CD14-positive monocyte (primary cell): Measurements from ENCODE around the gene PRRT4. TPM values are rescaled to one million over a fixed set of nuclear protein-coding genes. Genes with fewer than 3 reads are reported as not detected.

Experiments
- DNase-seq, 3 donors: peaks; one replicate each; pipeline ENCODE4 v3.0.0-alpha.2; 2011 to 2022
- H2AFZ ChIP-seq: 2 replicates; pipeline ENCODE4 v1.6.0; 2012; ENCODE audit warnings: mild to moderate bottlenecking, low read depth, low read length, inconsistent platforms; ENCODE audit not compliant: insufficient read depth, poor library complexity, severe bottlenecking
- H3K27ac ChIP-seq, 2 donors: 1 replicate in 1 of 2; 2 replicates in 1 of 2; pipeline ENCODE4 v1.5.1; 2012 to 2013; ENCODE audit warnings: low read length in 2 of 2, control low read depth in 1 of 2, inconsistent platforms in 1 of 2, low read depth in 1 of 2, mild to moderate bottlenecking in 1 of 2
- H3K27me3 ChIP-seq, 2 donors: one replicate each; pipeline versions ENCODE4 v1.6.0 to v1.6.1; 2011 to 2013; ENCODE audit warnings: low read length in 2 of 2; ENCODE audit not compliant: control insufficient read depth in 2 of 2, insufficient read depth in 2 of 2
- H3K36me3 ChIP-seq, 2 donors: replicated peaks in 1 of 2; 1 replicate in 1 of 2; 2 replicates in 1 of 2; pipeline versions ENCODE4 v1.5.1 to v1.6.1; 2012 to 2013; ENCODE audit warnings: low read length in 2 of 2, control low read depth in 1 of 2, inconsistent platforms in 1 of 2, mild to moderate bottlenecking in 1 of 2; ENCODE audit not compliant: insufficient read depth in 2 of 2, control insufficient read depth in 1 of 2
- H3K4me1 ChIP-seq, 2 donors: 1 replicate in 1 of 2; 2 replicates in 1 of 2; pipeline versions ENCODE4 v1.5.1 to v1.6.1; 2012 to 2013; ENCODE audit warnings: low read length in 2 of 2, control low read depth in 1 of 2, inconsistent platforms in 1 of 2, mild to moderate bottlenecking in 1 of 2, moderate library complexity in 1 of 2; ENCODE audit not compliant: insufficient read depth in 2 of 2, control insufficient read depth in 1 of 2
- H3K4me2 ChIP-seq: replicated peaks from 2 replicates; pipeline ENCODE3; 2012; ENCODE audit warnings: low read length, moderate library complexity, mild to moderate bottlenecking; ENCODE audit not compliant: poor library complexity, severe bottlenecking; ENCODE audit errors: extremely low read depth
- H3K4me3 ChIP-seq, 3 experiments: fragments of 200-600 bp in 1 of 3; sonication (generic) in 1 of 3; replicated peaks in 1 of 3; 1 replicate in 2 of 3; 2 replicates in 1 of 3; pipeline ENCODE4 v1.5.1; 2011 to 2013; ENCODE audit warnings: low read length in 3 of 3, mild to moderate bottlenecking in 3 of 3, control low read depth in 2 of 3, low read depth in 2 of 3, inconsistent platforms in 1 of 3, moderate library complexity in 1 of 3
- H3K79me2 ChIP-seq: 2 replicates; pipeline ENCODE4 v1.6.0; 2012; ENCODE audit warnings: mild to moderate bottlenecking, control low read depth, inconsistent platforms, low read length, moderate library complexity; ENCODE audit not compliant: insufficient read depth
- H3K9ac ChIP-seq: 2 replicates; pipeline ENCODE4 v1.6.0; 2017; ENCODE audit warnings: low read length, mild to moderate bottlenecking; ENCODE audit not compliant: insufficient read depth, poor library complexity, severe bottlenecking
- H3K9me3 ChIP-seq, 2 donors: replicated peaks in 1 of 2; 1 replicate in 1 of 2; 2 replicates in 1 of 2; pipeline versions ENCODE4 v1.5.1 to v1.6.1; 2012 to 2013; ENCODE audit warnings: low read length in 2 of 2, control low read depth in 1 of 2; ENCODE audit not compliant: control insufficient read depth in 1 of 2, insufficient read depth in 1 of 2
- H4K20me1 ChIP-seq: 2 replicates; pipeline ENCODE4 v1.6.0; 2012; ENCODE audit warnings: mild to moderate bottlenecking, low read length, control low read depth, moderate library complexity; ENCODE audit not compliant: insufficient read depth
- H3K27ac Mint-ChIP-seq, 7 donors: one replicate each; pipeline ENCODE4 v1.8.0; 2020; ENCODE audit warnings: mild to moderate bottlenecking in 7 of 7, mixed read lengths in 7 of 7, moderate library complexity in 6 of 7, inconsistent platforms in 2 of 7
- H3K27me3 Mint-ChIP-seq, 3 donors: one replicate each; pipeline ENCODE4 v1.8.0; 2021 to 2022; ENCODE audit warnings: low read depth in 3 of 3, mild to moderate bottlenecking in 3 of 3, mixed read lengths in 3 of 3, moderate library complexity in 3 of 3, inconsistent platforms in 1 of 3
- H3K36me3 Mint-ChIP-seq, 2 donors: one replicate each; pipeline ENCODE4 v1.8.0; 2020; ENCODE audit warnings: mixed read lengths in 2 of 2, inconsistent platforms in 1 of 2, mild to moderate bottlenecking in 1 of 2
- H3K4me1 Mint-ChIP-seq: one replicate; pipeline ENCODE4 v1.8.0; 2020; ENCODE audit warnings: mild to moderate bottlenecking, mixed read lengths
- H3K4me3 Mint-ChIP-seq, 2 donors: one replicate each; pipeline ENCODE4 v1.8.0; 2020; ENCODE audit warnings: mild to moderate bottlenecking in 2 of 2, mixed read lengths in 2 of 2, moderate library complexity in 1 of 2
- H3K9me3 Mint-ChIP-seq, 7 donors: one replicate each; pipeline ENCODE4 v1.8.0; 2020 to 2022; ENCODE audit warnings: mixed read lengths in 7 of 7, mild to moderate bottlenecking in 6 of 7, moderate library complexity in 6 of 7, inconsistent platforms in 2 of 7
- WGBS: methylation state at CpG from one replicate; pipeline ENCODE4 v1.1.5; 2013; ENCODE audit warnings: missing lambda C conversion rate; ENCODE audit not compliant: insufficient coverage; 5-methylcytosine and 5-hydroxymethylcytosine counted together
- intact Hi-C, 2 donors: fragments of 100-400 bp; cut with micrococcal nuclease; formaldehyde crosslinking; loops; one replicate each; pipeline versions ENCODE4 v1.15.0 to v1.15.1; 2023
- polyA plus RNA-seq, 3 donors: library from polyadenylated mRNA; depleted of rRNA in 1 of 3; unstranded in 2 of 3; stranded (reverse) in 1 of 3; fragments of 300-500 nt in 2 of 3; fragments of >200 nt in 1 of 3; fragmentation: Illumina TruSeq in 2 of 3; gene quantifications; 1 replicate in 2 of 3; 2 replicates in 1 of 3; pipeline ENCODE4 v1.2.3, GENCODE V29; 2012 to 2021
- TF ChIP-seq, protein P1 (sequence below): fragments of 200-600 bp; IDR thresholded peaks from one replicate; pipeline ENCODE4 v1.8.0; 2022; ENCODE audit warnings: antibody characterized with exemption, mild to moderate bottlenecking

Gene PRRT4
- polyA plus RNA-seq, 3 donors = 1.1 TPM; not detected in 2

DNA sequence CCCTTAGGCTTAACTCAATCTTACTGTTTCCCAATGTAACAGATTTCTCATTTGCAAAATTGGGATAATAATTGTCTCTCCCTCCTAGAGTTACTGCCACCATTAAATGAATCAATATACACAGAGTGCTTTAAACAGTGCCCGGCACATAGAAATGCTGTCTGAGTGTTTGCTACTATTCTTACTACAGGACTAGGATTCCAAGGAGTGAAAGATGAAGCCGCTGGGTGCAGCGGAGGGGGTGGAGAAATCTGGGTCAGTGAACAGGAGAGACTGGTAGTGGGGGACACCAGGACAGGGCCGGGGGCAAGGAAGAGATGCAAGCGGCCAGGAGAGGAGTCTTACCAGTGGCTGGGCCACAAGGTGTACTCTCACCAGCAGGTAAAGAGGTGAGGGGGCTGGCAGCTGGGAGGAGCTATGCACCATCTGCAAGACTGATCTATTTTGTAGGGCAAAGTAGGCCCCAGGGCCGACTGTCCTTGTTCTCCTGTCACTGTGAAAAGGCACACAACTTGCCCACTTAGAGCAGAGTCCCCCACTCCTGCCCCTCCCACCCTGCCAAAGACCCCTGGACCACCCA, 18.5 kb upstream of the PRRT4 start:
- Histone ChIP-seq H3K4me3 (no peak overlapping the region), H3K4me2 (no peak overlapping the region), H3K9me3 (no peaks in the 10 kb centered on the region), H3K4me1 (peaks cover 11 to 15% of the 10 kb centered on the region in 2 donors), H3K36me3 (no peaks in the 10 kb centered on the region), H3K27ac (no peak overlapping the region), H2AFZ (no peak overlapping the region), H3K27me3 (no peaks in the 10 kb centered on the region), H3K9ac (no peak overlapping the region), H3K79me2 (no peaks in the 10 kb centered on the region), H4K20me1 (no peaks in the 10 kb centered on the region)
- Mint-ChIP-seq H3K27ac (no peak overlapping the region), H3K36me3 (no peaks in the 10 kb centered on the region), H3K4me3 (no peak overlapping the region), H3K9me3 (no peaks in the 10 kb centered on the region), H3K4me1 (peaks cover 14% of the 10 kb centered on the region), H3K27me3 (peaks cover 0 to 3% (median 0%) of the 10 kb centered on the region in 3 donors)
- 98% methylated on average over 4 of the region's 6 CpGs for WGBS
- TF ChIP-seq, protein P1, sequence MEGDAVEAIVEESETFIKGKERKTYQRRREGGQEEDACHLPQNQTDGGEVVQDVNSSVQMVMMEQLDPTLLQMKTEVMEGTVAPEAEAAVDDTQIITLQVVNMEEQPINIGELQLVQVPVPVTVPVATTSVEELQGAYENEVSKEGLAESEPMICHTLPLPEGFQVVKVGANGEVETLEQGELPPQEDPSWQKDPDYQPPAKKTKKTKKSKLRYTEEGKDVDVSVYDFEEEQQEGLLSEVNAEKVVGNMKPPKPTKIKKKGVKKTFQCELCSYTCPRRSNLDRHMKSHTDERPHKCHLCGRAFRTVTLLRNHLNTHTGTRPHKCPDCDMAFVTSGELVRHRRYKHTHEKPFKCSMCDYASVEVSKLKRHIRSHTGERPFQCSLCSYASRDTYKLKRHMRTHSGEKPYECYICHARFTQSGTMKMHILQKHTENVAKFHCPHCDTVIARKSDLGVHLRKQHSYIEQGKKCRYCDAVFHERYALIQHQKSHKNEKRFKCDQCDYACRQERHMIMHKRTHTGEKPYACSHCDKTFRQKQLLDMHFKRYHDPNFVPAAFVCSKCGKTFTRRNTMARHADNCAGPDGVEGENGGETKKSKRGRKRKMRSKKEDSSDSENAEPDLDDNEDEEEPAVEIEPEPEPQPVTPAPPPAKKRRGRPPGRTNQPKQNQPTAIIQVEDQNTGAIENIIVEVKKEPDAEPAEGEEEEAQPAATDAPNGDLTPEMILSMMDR = no peak
- DNase-seq = no peak
- intact Hi-C loops = no loop called here

DNA sequence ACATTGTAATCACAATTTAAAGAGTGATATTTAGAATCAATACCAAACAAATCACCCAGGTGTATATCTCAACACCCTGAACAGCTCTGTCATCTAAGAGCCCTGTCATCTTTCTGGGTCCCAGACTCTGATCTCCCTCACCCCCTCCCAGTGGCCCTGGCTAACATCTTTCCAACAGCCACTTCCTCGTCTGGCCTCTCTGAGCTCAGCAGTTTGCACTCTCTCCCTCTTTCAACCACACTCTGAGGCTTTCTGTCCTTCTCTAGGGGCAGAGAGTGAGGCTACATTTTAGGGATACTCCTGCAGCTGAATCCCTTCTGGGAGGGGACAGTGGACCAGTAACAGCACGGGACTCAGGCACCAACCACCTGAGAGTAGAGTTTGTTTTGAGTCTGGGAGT, 17.1 kb upstream of the PRRT4 start:
- Mint-ChIP-seq H3K36me3 (no peaks in the 10 kb centered on the region), H3K9me3 (no peaks in the 10 kb centered on the region), H3K4me1 (peaks cover 14% of the 10 kb centered on the region), H3K4me3 (no peak overlapping the region), H3K27ac (peak overlapping the region in 3 of 7 donors; percentile 10 to 24 (median 12)), H3K27me3 (peaks cover 0 to 5% (median 0%) of the 10 kb centered on the region in 3 donors)
- H3K4me2 ChIP-seq = no peak overlapping the region
- H3K36me3 ChIP-seq = no peaks in the 10 kb centered on the region
- peaks cover 11 to 15% of the 10 kb centered on the region in 2 donors for H3K4me1 ChIP-seq
- no peaks in the 10 kb centered on the region for H3K27me3 ChIP-seq
- peak overlapping the region; percentile 15 for H2AFZ ChIP-seq
- H3K27ac ChIP-seq = no peak overlapping the region
- WGBS = 67% methylated on average over 1 of the region's 2 CpGs
- H3K9ac ChIP-seq = no peak overlapping the region
- TF ChIP-seq, protein P1 = no peak
- intact Hi-C loops = no loop called here
- no peak for DNase-seq
- H3K79me2 ChIP-seq = no peaks in the 10 kb centered on the region
- no peaks in the 10 kb centered on the region for H3K9me3 ChIP-seq
- H3K4me3 ChIP-seq = no peak overlapping the region
- H4K20me1 ChIP-seq = no peaks in the 10 kb centered on the region
